Measurements from ENCODE around the gene ERC2. TPM values are rescaled to one million over a fixed set of nuclear protein-coding genes. Genes with fewer than 3 reads are reported as not detected.

The ERC2 gene
- total RNA-seq, 1 experiment from 2014 or later, result 0.90 TPM

GRCh38 chr3:55823001-55823400 lies 645.3 kb downstream of the ERC2 start:
- no peak for TF ChIP-seq EZH2 (IDR thresholded peaks at IDR 0.05; ENCODE audit: borderline replicate concordance, low read depth, low read length, poor library complexity, severe bottlenecking)
- TF ChIP-seq CTCF (conservative IDR thresholded peaks at IDR 0.05; ENCODE audit: low read depth, low read length), result no peak
- intact Hi-C loops (cut with micrococcal nuclease; ENCODE audit: unreplicated experiment), result no loop called here
- H3K36me3 ChIP-seq (ENCODE audit: insufficient read depth, low read length, poor library complexity, severe bottlenecking), result no peaks in the 10 kb centered on the region
- no peaks in the 10 kb centered on the region for H3K9me3 ChIP-seq (ENCODE audit: low read depth, low read length, poor library complexity, severe bottlenecking)
- POLR2A ChIA-PET (ENCODE audit: low non-redundant PET), result no interaction called here
- BruUV-seq (replicated peaks), result no TSS peak
- no peak overlapping the region for H3K27ac ChIP-seq (ENCODE audit: low read depth, low read length, poor library complexity, severe bottlenecking)
- no peak for DNase-seq (ENCODE audit: low spot score)
- no peaks in the 10 kb centered on the region for H3K4me1 ChIP-seq (ENCODE audit: insufficient read depth, low read length, poor library complexity, severe bottlenecking)
- CTCF ChIA-PET, result no interaction called here
- H3K4me3 ChIP-seq (ENCODE audit: low read depth, low read length, poor library complexity, severe bottlenecking), result no peak overlapping the region
- no peaks in the 10 kb centered on the region for H3K27me3 ChIP-seq (replicated peaks; ENCODE audit: insufficient read depth, low read depth, low read length, poor library complexity)

GRCh38 chr3:55819005-55819404 lies 649.3 kb downstream of the ERC2 start:
- POLR2A ChIA-PET (ENCODE audit: low non-redundant PET), result no interaction called here
- Histone ChIP-seq H3K4me1 (ENCODE audit: insufficient read depth, low read length, poor library complexity, severe bottlenecking) (no peaks in the 10 kb centered on the region), H3K36me3 (ENCODE audit: insufficient read depth, low read length, poor library complexity, severe bottlenecking) (no peaks in the 10 kb centered on the region), H3K27me3 (replicated peaks; ENCODE audit: insufficient read depth, low read depth, low read length, poor library complexity) (no peaks in the 10 kb centered on the region), H3K9me3 (ENCODE audit: low read depth, low read length, poor library complexity, severe bottlenecking) (no peaks in the 10 kb centered on the region), H3K27ac (ENCODE audit: low read depth, low read length, poor library complexity, severe bottlenecking) (no peak overlapping the region), H3K4me3 (ENCODE audit: low read depth, low read length, poor library complexity, severe bottlenecking) (no peak overlapping the region)
- intact Hi-C loops (cut with micrococcal nuclease; ENCODE audit: unreplicated experiment), result no loop called here
- no TSS peak for BruUV-seq (replicated peaks)
- no peak for DNase-seq (ENCODE audit: low spot score)
- CTCF ChIA-PET, result no interaction called here
- no peak for TF ChIP-seq EZH2 (IDR thresholded peaks at IDR 0.05; ENCODE audit: borderline replicate concordance, low read depth, low read length, poor library complexity, severe bottlenecking)
- no peak for TF ChIP-seq CTCF (conservative IDR thresholded peaks at IDR 0.05; ENCODE audit: low read depth, low read length)

- H3K4me1 ChIP-seq (ENCODE audit: insufficient read depth, low read length, poor library complexity, severe bottlenecking), result no peaks in the 10 kb centered on the region
- no peaks in the 10 kb centered on the region for H3K27me3 ChIP-seq (replicated peaks; ENCODE audit: insufficient read depth, low read depth, low read length, poor library complexity)
- H3K9me3 ChIP-seq (ENCODE audit: low read depth, low read length, poor library complexity, severe bottlenecking), result no peaks in the 10 kb centered on the region
- no peak overlapping the region for H3K4me3 ChIP-seq (ENCODE audit: low read depth, low read length, poor library complexity, severe bottlenecking)
- no peak overlapping the region for H3K27ac ChIP-seq (ENCODE audit: low read depth, low read length, poor library complexity, severe bottlenecking)
- DNase-seq (ENCODE audit: low spot score), result peak; percentile 25
- intact Hi-C loops (cut with micrococcal nuclease; ENCODE audit: unreplicated experiment), result no loop called here
- no TSS peak for BruUV-seq (replicated peaks)
- H3K36me3 ChIP-seq (ENCODE audit: insufficient read depth, low read length, poor library complexity, severe bottlenecking), result no peaks in the 10 kb centered on the region
- TF ChIP-seq EZH2 (IDR thresholded peaks at IDR 0.05; ENCODE audit: borderline replicate concordance, low read depth, low read length, poor library complexity, severe bottlenecking) (no peak), CTCF (conservative IDR thresholded peaks at IDR 0.05; ENCODE audit: low read depth, low read length) (peak; percentile 48)
- POLR2A ChIA-PET (ENCODE audit: low non-redundant PET), result no interaction called here
- CTCF ChIA-PET, result no interaction called here
Measured at GRCh38 chr3:55818485-55818884, 649.8 kb downstream of the ERC2 start.

All from A673 (cell line).